ENCODE measurements around the gene MRPS17. TPM values are rescaled to one million over a fixed set of nuclear protein-coding genes. Genes with fewer than 3 reads are reported as not detected.

The MRPS17 gene
- total and polyA plus RNA-seq, 2 donors (not counting 3 experiments of a cell fraction or from before 2014, with no cell fraction given): 11.8 to 19.5 TPM

DNA sequence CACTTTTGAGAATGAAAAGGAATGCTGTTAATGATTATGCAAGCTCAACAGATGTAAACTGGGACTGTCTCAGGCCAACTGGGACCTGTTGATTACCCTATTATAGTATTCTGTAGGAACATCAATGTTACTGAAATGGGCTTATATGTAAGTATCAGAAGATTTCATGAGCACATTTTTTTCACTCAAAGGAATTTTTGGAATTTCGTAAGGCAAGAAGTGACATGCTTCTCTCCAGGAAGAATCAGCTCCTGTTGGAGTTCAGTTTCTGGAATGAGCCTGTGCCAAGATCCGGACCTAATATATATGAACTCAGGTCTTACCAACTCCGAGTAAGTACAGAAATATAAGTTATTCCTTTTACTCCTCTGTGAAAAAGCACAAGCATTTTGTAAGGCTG is 31.9 kb downstream of the MRPS17 start:
- BruUV-seq (replicated peaks): no TSS peak
- H3K4me2 ChIP-seq (ENCODE audit: insufficient read depth, low read length): no peak overlapping the region
- dilution Hi-C loops (cut with MboI; ENCODE audit: extremely low pct_ligation_motif_present, low sequenced_read_pairs): no loop called here
- no peaks in the 10 kb centered on the region for H3K79me2 ChIP-seq (ENCODE audit: control insufficient read depth, insufficient read depth, low read length)
- no peaks in the 10 kb centered on the region for H3K27me3 ChIP-seq (ENCODE audit: control insufficient read depth in 2 of 2, insufficient read depth in 2 of 2, low read length in 2 of 2)
- intact Hi-C loops (cut with micrococcal nuclease): no loop called here
- H2AFZ ChIP-seq (ENCODE audit: low read depth, low read length): no peak overlapping the region
- TF ChIP-seq, protein P1, sequence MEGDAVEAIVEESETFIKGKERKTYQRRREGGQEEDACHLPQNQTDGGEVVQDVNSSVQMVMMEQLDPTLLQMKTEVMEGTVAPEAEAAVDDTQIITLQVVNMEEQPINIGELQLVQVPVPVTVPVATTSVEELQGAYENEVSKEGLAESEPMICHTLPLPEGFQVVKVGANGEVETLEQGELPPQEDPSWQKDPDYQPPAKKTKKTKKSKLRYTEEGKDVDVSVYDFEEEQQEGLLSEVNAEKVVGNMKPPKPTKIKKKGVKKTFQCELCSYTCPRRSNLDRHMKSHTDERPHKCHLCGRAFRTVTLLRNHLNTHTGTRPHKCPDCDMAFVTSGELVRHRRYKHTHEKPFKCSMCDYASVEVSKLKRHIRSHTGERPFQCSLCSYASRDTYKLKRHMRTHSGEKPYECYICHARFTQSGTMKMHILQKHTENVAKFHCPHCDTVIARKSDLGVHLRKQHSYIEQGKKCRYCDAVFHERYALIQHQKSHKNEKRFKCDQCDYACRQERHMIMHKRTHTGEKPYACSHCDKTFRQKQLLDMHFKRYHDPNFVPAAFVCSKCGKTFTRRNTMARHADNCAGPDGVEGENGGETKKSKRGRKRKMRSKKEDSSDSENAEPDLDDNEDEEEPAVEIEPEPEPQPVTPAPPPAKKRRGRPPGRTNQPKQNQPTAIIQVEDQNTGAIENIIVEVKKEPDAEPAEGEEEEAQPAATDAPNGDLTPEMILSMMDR (IDR thresholded peaks at IDR 0.05; ENCODE audit: extremely low read depth in 1 of 2, insufficient read depth in 1 of 2, low read depth in 1 of 2, low read length in 2 of 2): no peak
- TF ChIP-seq, protein P2, sequence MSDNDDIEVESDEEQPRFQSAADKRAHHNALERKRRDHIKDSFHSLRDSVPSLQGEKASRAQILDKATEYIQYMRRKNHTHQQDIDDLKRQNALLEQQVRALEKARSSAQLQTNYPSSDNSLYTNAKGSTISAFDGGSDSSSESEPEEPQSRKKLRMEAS (IDR thresholded peaks at IDR 0.05; ENCODE audit: insufficient read depth, insufficient read length): no peak
- FAIRE-seq (no peak), DNase-seq (ENCODE audit: low read depth, low spot score) (no peak)
- H3K4me3 ChIP-seq (replicated peaks in 1 of 3; ENCODE audit: insufficient read depth in 1 of 3, low read depth in 1 of 3, low read length in 3 of 3): no peak overlapping the region
- no peaks in the 10 kb centered on the region for H3K9me3 ChIP-seq (replicated peaks; ENCODE audit: control insufficient read depth, insufficient read depth, low read length)
- no peak overlapping the region for H3K27ac ChIP-seq (ENCODE audit: insufficient read depth, low read depth, low read length)
- H3K36me3 ChIP-seq (ENCODE audit: control insufficient read depth in 2 of 2, extremely low read depth in 1 of 2, insufficient read depth in 2 of 2, low read length in 2 of 2): peaks cover 10 to 23% of the 10 kb centered on the region in 2 experiments
- ChIA-PET CTCF (interaction anchor here (2.0 kb wide), 1 partner anchor 19 kb away, joined by 8 read pairs; the partner anchor contains the start of gene NIPSNAP2), POLR2A (no interaction called here)
- no peak overlapping the region for H3K9ac ChIP-seq (replicated peaks; ENCODE audit: extremely low read depth, insufficient read depth, low read length)
- no peaks in the 10 kb centered on the region for H4K20me1 ChIP-seq (replicated peaks; ENCODE audit: control insufficient read depth, extremely low read depth, insufficient read depth, low read length)
- H3K9me1 ChIP-seq (replicated peaks; ENCODE audit: control insufficient read depth, extremely low read depth, insufficient read depth, low read length): no peaks in the 10 kb centered on the region
- no peaks in the 10 kb centered on the region for H3K4me1 ChIP-seq (ENCODE audit: control insufficient read depth, extremely low read depth, insufficient read depth, low read length)

- no peak overlapping the region for H3K4me3 ChIP-seq (replicated peaks in 1 of 3; ENCODE audit: insufficient read depth in 1 of 3, low read depth in 1 of 3, low read length in 3 of 3)
- no peak overlapping the region for H3K27ac ChIP-seq (ENCODE audit: insufficient read depth, low read depth, low read length)
- BruUV-seq (replicated peaks): no TSS peak
- ChIA-PET POLR2A (no interaction called here), CTCF (no interaction called here)
- H3K4me2 ChIP-seq (ENCODE audit: insufficient read depth, low read length): no peak overlapping the region
- dilution Hi-C loops (cut with MboI; ENCODE audit: extremely low pct_ligation_motif_present, low sequenced_read_pairs) (no loop called here), intact Hi-C loops (cut with micrococcal nuclease) (no loop called here)
- TF ChIP-seq JUN (IDR thresholded peaks at IDR 0.05; ENCODE audit: borderline replicate concordance, insufficient read depth, insufficient read length, low read depth) (no peak), FOS (IDR thresholded peaks at IDR 0.05; ENCODE audit: borderline replicate concordance, insufficient read depth, low read length) (peak; percentile 20), EZH2 (IDR thresholded peaks at IDR 0.05; ENCODE audit: borderline replicate concordance, low read depth, low read length, severe bottlenecking) (no peak), GATA2 (IDR thresholded peaks at IDR 0.05; ENCODE audit: insufficient read depth, insufficient read length, low read depth, low read length) (peak; percentile 85)
- TF ChIP-seq, protein P2 (IDR thresholded peaks at IDR 0.05; ENCODE audit: insufficient read depth, insufficient read length): no peak
- no peaks in the 10 kb centered on the region for H3K9me3 ChIP-seq (replicated peaks; ENCODE audit: control insufficient read depth, insufficient read depth, low read length)
- DNase-seq (ENCODE audit: low read depth, low spot score): peak; percentile 21
- peaks cover 6% of the 10 kb centered on the region for H3K4me1 ChIP-seq (ENCODE audit: control insufficient read depth, extremely low read depth, insufficient read depth, low read length)
- no peaks in the 10 kb centered on the region for H3K9me1 ChIP-seq (replicated peaks; ENCODE audit: control insufficient read depth, extremely low read depth, insufficient read depth, low read length)
- H2AFZ ChIP-seq (ENCODE audit: low read depth, low read length): no peak overlapping the region
- H4K20me1 ChIP-seq (replicated peaks; ENCODE audit: control insufficient read depth, extremely low read depth, insufficient read depth, low read length): no peaks in the 10 kb centered on the region
- no peak overlapping the region for H3K9ac ChIP-seq (replicated peaks; ENCODE audit: extremely low read depth, insufficient read depth, low read length)
- no peaks in the 10 kb centered on the region for H3K79me2 ChIP-seq (ENCODE audit: control insufficient read depth, insufficient read depth, low read length)
- FAIRE-seq: peak; percentile 83
- H3K36me3 ChIP-seq (ENCODE audit: control insufficient read depth in 2 of 2, extremely low read depth in 1 of 2, insufficient read depth in 2 of 2, low read length in 2 of 2): peaks cover 0 to 13% of the 10 kb centered on the region in 2 experiments
- no peaks in the 10 kb centered on the region for H3K27me3 ChIP-seq (ENCODE audit: control insufficient read depth in 2 of 2, insufficient read depth in 2 of 2, low read length in 2 of 2)
These were observed 40.7 kb downstream of the MRPS17 start for GRCh38 chr7:55992346-55992745.
